NCI-H2227 (cell line): Measurements from ENCODE around the gene DAO.

Experiments used
- DNase-seq: peaks from one replicate; lab custom pipeline; 2025; ENCODE audit not compliant: unreplicated experiment; lab: John Stamatoyannopoulos, UW

Gene DAO

GRCh38 chr12:108875280-108875679 is 4.6 kb upstream of the DAO start:
- no peak for DNase-seq

GRCh38 chr12:108875682-108876361 is 4.1 kb upstream of the DAO start:
- no peak for DNase-seq

- DNase-seq, result no peak
These were observed 3.3 kb upstream of the DAO start for GRCh38 chr12:108876550-108876949.

GRCh38 chr12:108881953-108882352 is 2.1 kb downstream of the DAO start:
- no peak for DNase-seq

GRCh38 chr12:108884116-108885012 is 4.5 kb downstream of the DAO start:
- peak; percentile 46 for DNase-seq

GRCh38 chr12:108886873-108887629 is 7.2 kb downstream of the DAO start:
- no peak for DNase-seq

- no peak for DNase-seq
These were observed 8.1 kb downstream of the DAO start for GRCh38 chr12:108888031-108888430.

GRCh38 chr12:108890208-108890607 is 10.3 kb downstream of the DAO start:
- no peak for DNase-seq

- DNase-seq, result no peak
These were observed 15.4 kb downstream of the DAO start for GRCh38 chr12:108895220-108895802.

- DNase-seq, result no peak
These were observed 16.4 kb downstream of the DAO start for GRCh38 chr12:108896336-108896735.

GRCh38 chr12:108896817-108897216 is 16.9 kb downstream of the DAO start:
- no peak for DNase-seq

GRCh38 chr12:108899145-108899544 is 19.3 kb downstream of the DAO start:
- DNase-seq, result no peak

GRCh38 chr12:108905725-108906124 is 25.8 kb downstream of the DAO start:
- DNase-seq, result no peak

GRCh38 chr12:108906971-108907370 is 27.1 kb downstream of the DAO start:
- no peak for DNase-seq

GRCh38 chr12:108907839-108908351 is 28.0 kb downstream of the DAO start:
- no peak for DNase-seq

GRCh38 chr12:108910336-108910735 is 30.4 kb downstream of the DAO start:
- no peak for DNase-seq

- no peak for DNase-seq
These were observed 32.0 kb downstream of the DAO start for GRCh38 chr12:108911915-108912314.

- no peak for DNase-seq
These were observed 32.5 kb downstream of the DAO start for GRCh38 chr12:108912361-108912760.

GRCh38 chr12:108914121-108914531 is 34.2 kb downstream of the DAO start:
- DNase-seq, result no peak

- no peak for DNase-seq
These were observed 35.8 kb downstream of the DAO start for GRCh38 chr12:108915632-108916133.

- DNase-seq, result no peak
These were observed 36.4 kb downstream of the DAO start for GRCh38 chr12:108916336-108916735.
